ENCODE measurements around the gene BZW1. TPM values are rescaled to one million over a fixed set of nuclear protein-coding genes. Genes with fewer than 3 reads are reported as not detected.

The BZW1 gene
- total and polyA plus RNA-seq, 2 experiments from 2014 or later: 118 to 323 TPM

- no peaks in the 10 kb centered on the region for H3K4me1 Mint-ChIP-seq
- Histone ChIP-seq H3K27ac (ENCODE audit: low read depth) (no peak overlapping the region), H3K4me2 (no peak overlapping the region), H3F3A (replicated peaks; ENCODE audit: low read depth) (peaks cover 14% of the 10 kb centered on the region), H3K79me2 (replicated peaks; ENCODE audit: insufficient read depth) (peaks cover 8% of the 10 kb centered on the region; the same call in 1 of the 2 replicates), H4K20me1 (replicated peaks; ENCODE audit: insufficient read depth) (peaks cover 7% of the 10 kb centered on the region; the same call in 1 of the 2 replicates), H3K9me2 (ENCODE audit: insufficient read depth) (no peaks in the 10 kb centered on the region), H3K36me3 (ENCODE audit: insufficient read depth) (peaks cover 64% of the 10 kb centered on the region), H3K4me1 (ENCODE audit: insufficient read depth) (no peaks in the 10 kb centered on the region), H3K27me3 (ENCODE audit: insufficient read depth) (no peaks in the 10 kb centered on the region), H2AFZ (no peak overlapping the region), H3K4me3 (no peak overlapping the region)
- DNase-seq (ENCODE audit: low spot score): no peak
- no peak for ATAC-seq
- H3K9me3 Mint-ChIP-seq: no peaks in the 10 kb centered on the region
- H3K27me3 Mint-ChIP-seq (ENCODE audit: insufficient read depth, low read depth, poor library complexity): no peaks in the 10 kb centered on the region
- TF ChIP-seq REST (IDR thresholded peaks at IDR 0.05; ENCODE audit: unreplicated experiment) (no peak), CREB1 (CRISPR knock-in tag; IDR thresholded peaks at IDR 0.05; ENCODE audit: low read depth) (no peak), POLR2AphosphoS5 (IDR thresholded peaks at IDR 0.05; ENCODE audit: low read depth) (no peak), NANOG (IDR thresholded peaks at IDR 0.05; ENCODE audit: borderline replicate concordance) (no peak), JUNB (IDR thresholded peaks at IDR 0.05; ENCODE audit: unreplicated experiment) (no peak), EZH2phosphoT487 (IDR thresholded peaks at IDR 0.05; ENCODE audit: unreplicated experiment) (no peak), CTCF (conservative IDR thresholded peaks at IDR 0.05; ENCODE audit: low read depth in 2 of 2) (no peak), EZH2 (IDR thresholded peaks at IDR 0.05; ENCODE audit: low read depth, unreplicated experiment) (no peak), STAT1 (IDR thresholded peaks at IDR 0.05; ENCODE audit: unreplicated experiment) (no peak), ZNF462 (CRISPR knock-in tag; IDR thresholded peaks at IDR 0.05) (no peak), ETS1 (IDR thresholded peaks at IDR 0.05) (no peak), ZNF114 (CRISPR knock-in tag; IDR thresholded peaks at IDR 0.05) (no peak), ZNF331 (CRISPR knock-in tag; IDR thresholded peaks at IDR 0.05; ENCODE audit: low read depth) (no peak)
- peaks cover 69% of the 10 kb centered on the region for H3K36me3 Mint-ChIP-seq (ENCODE audit: low read depth)
- H3K27ac Mint-ChIP-seq: no peak overlapping the region
- no peak overlapping the region for H3K4me3 Mint-ChIP-seq
Measured at GRCh38 chr2:200820573-200821234, 9.0 kb downstream of the BZW1 start.

Measured in GM23338 (cell line).